GM19328 (cell line): ENCODE measurements around the gene THEM4.
"Not testable (repeated sequence)": the region's sequence is repeated elsewhere in the genome, so short reads cannot be mapped to it uniquely, and the experiment has no call there.

ENCODE experiments used
- ATAC-seq: cut with Tn5 transposase; IDR thresholded peaks from one replicate; pipeline ENCODE4 v1.9.1; 2021; ENCODE audit warnings: mild to moderate bottlenecking, moderate library complexity; ENCODE audit not compliant: unreplicated experiment

THEM4 gene

DNA sequence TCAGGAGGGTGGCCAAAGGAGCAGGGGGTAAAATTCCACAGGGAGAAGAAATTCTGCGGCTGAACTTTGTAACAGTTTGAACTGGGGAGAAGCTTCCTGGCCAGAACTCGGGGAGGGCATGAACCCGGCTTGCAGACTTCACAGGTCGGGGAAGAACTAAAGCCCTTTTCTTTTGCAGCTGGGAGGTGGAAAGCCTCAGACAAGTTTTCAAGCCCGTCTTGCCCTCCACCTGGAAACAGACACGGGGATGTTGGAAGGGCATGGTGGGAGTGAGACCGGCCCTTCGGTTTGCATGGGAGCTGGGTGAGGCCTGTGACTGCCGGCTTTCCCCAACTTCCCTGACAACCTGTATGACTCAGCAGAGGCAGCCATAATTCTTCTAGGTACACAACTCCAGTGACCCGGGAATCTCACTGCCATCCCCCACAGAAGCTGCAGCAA, 11.3 kb downstream of the THEM4 start:
- no peak for ATAC-seq

DNA sequence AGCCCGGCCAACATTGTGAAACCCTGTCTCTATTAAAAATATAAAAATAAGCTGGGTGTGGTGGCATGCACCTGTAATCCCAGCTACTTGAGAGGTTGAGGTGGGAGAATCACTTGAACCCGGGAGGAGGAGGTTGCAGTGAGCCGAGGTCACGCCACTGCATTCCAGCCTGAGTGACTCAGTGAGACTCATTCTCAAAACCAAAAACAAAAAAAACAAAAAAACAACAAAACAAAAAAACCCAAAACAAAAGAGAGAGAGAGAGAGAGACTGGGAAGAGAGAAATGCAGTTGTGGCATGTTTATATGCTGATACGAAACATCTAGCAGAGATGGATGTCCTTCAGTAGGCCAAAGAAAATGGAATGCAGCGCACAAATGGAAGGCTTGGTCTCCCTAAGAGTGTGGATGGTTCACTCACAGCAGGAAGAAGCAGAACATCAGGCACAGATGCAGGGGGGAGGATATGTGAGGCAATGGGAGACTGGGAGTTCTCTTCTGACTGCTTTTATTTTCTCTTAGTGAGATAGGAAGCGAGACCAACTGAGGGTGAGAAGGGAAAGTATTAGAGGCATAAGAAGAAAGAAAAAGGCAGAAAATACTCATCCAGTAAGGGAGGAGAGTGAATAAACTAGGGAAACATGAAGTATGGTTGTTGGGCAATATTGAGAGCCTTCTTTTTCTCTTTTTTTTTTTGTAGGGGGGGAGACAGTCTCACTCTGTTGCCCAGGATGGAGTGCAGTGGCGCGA, 16.0 kb downstream of the THEM4 start:
- ATAC-seq: no peak

- ATAC-seq: no peak
Observed at GRCh38 chr1:151892190-151892589, 17.1 kb downstream of the THEM4 start.

DNA sequence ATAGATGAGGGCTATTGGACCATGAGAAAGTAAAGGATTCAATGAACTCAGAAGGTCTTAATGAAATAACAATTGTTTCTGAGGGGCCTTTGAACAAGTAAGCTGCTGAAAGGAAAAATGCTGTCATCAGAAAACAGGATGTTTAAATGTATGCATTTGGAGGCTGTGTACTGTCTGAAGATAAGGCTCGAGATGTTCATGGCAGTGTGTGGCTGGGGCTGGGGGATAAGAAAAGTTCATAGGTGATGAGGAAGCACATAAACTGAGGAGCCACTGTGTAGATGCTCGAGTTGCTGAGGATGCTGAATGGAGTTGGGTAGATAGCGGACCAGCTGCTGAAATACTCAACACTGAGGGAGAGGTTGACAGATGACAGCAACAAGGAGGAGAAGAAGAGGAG, 17.8 kb downstream of the THEM4 start:
- no peak for ATAC-seq

GRCh38 chr1:151888972-151889570, 20.2 kb downstream of the THEM4 start:
- ATAC-seq: no peak

GRCh38 chr1:151887028-151887427, 22.3 kb downstream of the THEM4 start:
- ATAC-seq: no peak

DNA sequence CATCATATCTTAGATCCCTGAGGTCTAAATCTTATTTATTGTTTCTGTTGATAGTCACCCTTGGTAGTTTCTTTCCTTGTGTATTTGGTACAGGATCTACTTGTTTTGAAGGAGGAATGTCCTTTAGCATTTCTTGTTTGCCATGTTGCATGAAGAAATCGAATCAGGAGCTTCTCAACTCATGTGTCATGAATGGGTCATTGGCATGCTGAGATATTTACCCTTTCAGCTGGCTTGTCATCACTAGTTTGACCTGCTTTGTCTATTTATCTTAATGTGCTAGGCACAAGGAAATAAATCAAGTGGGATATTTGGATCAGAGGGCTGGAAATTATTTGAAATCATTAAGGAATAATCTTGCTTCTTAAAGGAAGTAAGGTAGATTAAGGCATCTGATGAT, 23.8 kb downstream of the THEM4 start:
- ATAC-seq: no peak

DNA sequence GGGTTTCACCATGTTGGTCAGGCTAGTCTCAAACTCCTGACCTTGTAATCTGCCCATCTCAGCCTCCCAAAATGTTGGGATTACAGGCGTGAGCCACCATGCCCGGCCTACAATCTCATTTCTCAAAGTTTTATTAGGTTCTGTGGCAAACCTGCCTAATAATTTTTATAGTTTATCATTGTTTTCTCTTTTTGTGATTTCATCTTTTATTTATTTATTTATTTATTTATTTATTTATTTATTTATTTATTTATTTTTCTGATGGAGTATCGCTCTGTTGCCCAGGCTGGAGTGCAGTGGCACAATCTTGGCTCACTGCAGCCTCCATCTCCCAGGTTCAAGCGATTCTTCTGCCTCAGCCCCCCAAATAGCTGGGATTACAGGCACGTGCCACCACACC, 24.4 kb downstream of the THEM4 start:
- not testable (repeated sequence) for ATAC-seq

DNA sequence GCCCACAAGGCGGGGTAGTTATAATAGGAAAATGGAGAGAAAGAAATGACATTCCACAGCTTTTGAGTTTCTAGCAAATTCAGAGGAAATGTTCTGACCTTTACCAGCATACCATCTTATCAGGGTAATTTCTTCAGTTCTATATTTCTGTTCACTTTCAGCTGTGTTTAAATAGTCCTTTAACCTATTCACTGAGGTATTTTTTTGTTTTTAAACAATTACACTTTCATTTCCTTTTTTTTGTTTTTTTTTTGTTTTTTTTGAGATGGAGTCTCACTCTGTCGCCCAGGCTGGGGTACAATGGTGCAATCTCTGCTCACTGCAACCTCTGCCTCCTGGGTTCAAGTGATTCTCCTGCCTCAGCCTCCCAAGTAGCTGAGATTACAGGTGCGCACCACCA, 24.9 kb downstream of the THEM4 start:
- ATAC-seq: not testable (repeated sequence)

DNA sequence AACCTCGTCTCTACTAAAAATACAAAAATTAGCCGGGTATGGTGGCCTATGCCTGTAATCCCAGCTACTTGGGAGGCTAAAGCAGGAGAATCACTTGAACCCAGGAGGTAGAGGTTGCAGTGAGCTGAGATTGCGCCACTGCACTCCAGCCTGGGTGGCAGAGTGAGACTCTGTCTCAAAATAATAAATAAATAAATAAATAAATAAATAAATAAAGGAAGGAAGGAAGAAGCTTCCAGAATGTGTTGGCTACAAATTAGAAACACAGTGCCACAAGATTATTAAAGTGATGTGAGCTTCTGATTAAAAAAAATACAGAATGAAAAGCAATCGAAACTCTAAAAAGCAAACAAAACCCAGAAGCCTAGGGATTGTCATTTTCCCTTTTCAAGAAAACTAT, 25.4 kb downstream of the THEM4 start:
- not testable (repeated sequence) for ATAC-seq

DNA sequence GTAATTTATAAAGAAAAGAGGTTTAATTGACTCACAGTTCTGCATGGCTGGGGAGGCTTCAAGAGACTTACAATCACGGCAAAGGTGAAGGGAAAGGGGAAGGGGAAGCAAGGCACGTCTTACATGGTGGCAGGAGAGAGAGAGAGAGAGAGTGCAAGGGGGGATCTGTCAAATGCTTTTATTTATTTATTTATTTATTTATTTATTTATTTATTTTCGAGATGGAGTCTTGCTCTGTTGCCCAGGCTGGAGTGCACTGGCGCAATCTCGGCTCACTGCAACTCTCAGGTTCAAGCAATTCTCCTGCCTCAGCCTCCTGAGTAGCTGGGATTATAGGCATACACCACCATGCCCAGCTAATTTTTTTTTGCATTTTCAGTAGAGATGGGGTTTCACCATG, 26.4 kb downstream of the THEM4 start:
- not testable (repeated sequence) for ATAC-seq

GRCh38 chr1:151882466-151882865, 26.8 kb downstream of the THEM4 start:
- no peak for ATAC-seq

- ATAC-seq: no peak
Observed at GRCh38 chr1:151881479-151881878, 27.8 kb downstream of the THEM4 start.

GRCh38 chr1:151875419-151876097, 33.8 kb downstream of the THEM4 start:
- ATAC-seq: no peak

GRCh38 chr1:151872776-151873175, 36.5 kb downstream of the THEM4 start:
- not testable (repeated sequence) for ATAC-seq

- no peak for ATAC-seq
Observed at GRCh38 chr1:151871284-151872030, 37.9 kb downstream of the THEM4 start.

DNA sequence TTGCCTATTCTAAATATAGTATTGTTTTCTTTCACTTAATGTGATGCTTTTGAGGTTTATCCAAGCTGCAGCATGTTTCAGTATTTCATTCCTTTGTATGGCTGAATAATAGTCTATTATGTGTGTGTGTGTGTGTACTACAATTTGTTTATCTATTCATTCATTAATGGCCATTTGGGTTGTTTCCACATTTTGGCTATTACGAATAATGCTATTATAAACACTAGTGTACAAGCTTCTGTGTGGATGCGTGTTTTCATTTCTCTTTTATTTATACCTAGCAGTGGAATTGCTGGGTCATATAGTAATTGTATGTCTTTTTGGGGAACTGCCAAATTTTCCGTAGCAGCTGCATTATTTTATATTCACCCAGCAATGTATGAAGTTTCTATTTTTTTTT, 40.8 kb downstream of the THEM4 start:
- no peak for ATAC-seq

- no peak for ATAC-seq
Observed at GRCh38 chr1:151867765-151868411, 41.4 kb downstream of the THEM4 start.

- no peak for ATAC-seq
Observed at GRCh38 chr1:151867321-151867720, 42.0 kb downstream of the THEM4 start.

- no peak for ATAC-seq
Observed at GRCh38 chr1:151864411-151864810, 44.9 kb downstream of the THEM4 start.

- no peak for ATAC-seq
Observed at GRCh38 chr1:151862604-151863003, 46.7 kb downstream of the THEM4 start.
